Calu3 (cell line): ENCODE measurements around the gene DSE. TPM values are rescaled to one million over a fixed set of nuclear protein-coding genes. Genes with fewer than 3 reads are reported as not detected.

Source experiments
- BruUV-seq: library from RNA; stranded (reverse); fragments of 400-500 nt; replicated peaks from 2 replicates; lab custom pipeline; 2021; lab: Mats Ljungman, UMichigan
- CTCF ChIA-PET: fragments of 300-600 bp; sonication (Branson Sonifier 250); formaldehyde crosslinking; loops from one replicate; lab custom pipeline; 2022; ENCODE audit warnings: antibody characterized with exemption; lab: Charles Lee
- DNase-seq: peaks from one replicate; pipeline ENCODE4 v3.0.0; 2022
- H3K27ac Mint-ChIP-seq: one replicate; pipeline ENCODE4 v1.8.0; 2022; ENCODE audit warnings: mixed read lengths; ENCODE audit not compliant: unreplicated experiment
- H3K27me3 Mint-ChIP-seq: one replicate; pipeline ENCODE4 v1.8.0; 2022; ENCODE audit warnings: mixed read lengths; ENCODE audit not compliant: unreplicated experiment
- H3K36me3 Mint-ChIP-seq: one replicate; pipeline ENCODE4 v1.8.0; 2022; ENCODE audit warnings: mild to moderate bottlenecking, moderate library complexity, mixed read lengths; ENCODE audit not compliant: insufficient read depth, unreplicated experiment
- H3K4me1 Mint-ChIP-seq: one replicate; pipeline ENCODE4 v1.8.0; 2022; ENCODE audit warnings: mild to moderate bottlenecking, low read depth, mixed read lengths; ENCODE audit not compliant: unreplicated experiment
- H3K4me3 Mint-ChIP-seq: one replicate; pipeline ENCODE4 v1.8.0; 2022; ENCODE audit warnings: mild to moderate bottlenecking, low read depth, moderate library complexity, mixed read lengths; ENCODE audit not compliant: unreplicated experiment
- H3K9me3 Mint-ChIP-seq: one replicate; pipeline ENCODE4 v1.8.0; 2022; ENCODE audit warnings: low read depth, mixed read lengths; ENCODE audit not compliant: unreplicated experiment
- intact Hi-C: fragments of 100-400 bp; cut with micrococcal nuclease; formaldehyde crosslinking; loops from one replicate; pipeline ENCODE4 v1.10.0; 2022; ENCODE audit not compliant: unreplicated experiment
- total RNA-seq: library from RNA; stranded (reverse); gene quantifications from 2 replicates; pipeline ENCODE4 v1.2.3, GENCODE V29; 2022
- TF ChIP-seq, protein P1 (sequence below): fragments of 200-600 bp; IDR thresholded peaks from one replicate; pipeline ENCODE4 v1.8.0; 2022; ENCODE audit warnings: antibody characterized with exemption; ENCODE audit not compliant: unreplicated experiment

DSE gene
- total RNA-seq, 1 experiment from 2014 or later: 43.8 TPM

DNA sequence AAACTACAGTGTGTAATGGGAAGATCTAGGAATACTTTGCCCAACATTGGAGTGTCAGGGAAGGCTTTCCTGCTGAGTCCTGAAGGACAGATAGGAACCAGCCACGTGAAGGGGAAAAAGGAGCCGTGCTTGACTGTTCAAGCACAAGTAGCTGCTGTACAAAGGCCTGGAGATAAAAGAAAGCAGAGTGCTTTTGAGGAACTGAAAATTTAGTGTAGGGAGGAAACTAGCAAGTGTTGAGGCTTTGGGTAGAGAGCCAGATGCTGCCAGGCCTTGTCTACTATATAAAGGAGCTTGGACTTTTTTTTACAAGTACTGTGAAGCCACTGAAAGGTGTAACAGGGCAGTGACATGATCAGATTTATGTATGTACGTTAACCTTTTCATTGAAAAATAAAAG is 39.0 kb downstream of the DSE start:
- CTCF ChIA-PET: no interaction called here
- TF ChIP-seq, protein P1, sequence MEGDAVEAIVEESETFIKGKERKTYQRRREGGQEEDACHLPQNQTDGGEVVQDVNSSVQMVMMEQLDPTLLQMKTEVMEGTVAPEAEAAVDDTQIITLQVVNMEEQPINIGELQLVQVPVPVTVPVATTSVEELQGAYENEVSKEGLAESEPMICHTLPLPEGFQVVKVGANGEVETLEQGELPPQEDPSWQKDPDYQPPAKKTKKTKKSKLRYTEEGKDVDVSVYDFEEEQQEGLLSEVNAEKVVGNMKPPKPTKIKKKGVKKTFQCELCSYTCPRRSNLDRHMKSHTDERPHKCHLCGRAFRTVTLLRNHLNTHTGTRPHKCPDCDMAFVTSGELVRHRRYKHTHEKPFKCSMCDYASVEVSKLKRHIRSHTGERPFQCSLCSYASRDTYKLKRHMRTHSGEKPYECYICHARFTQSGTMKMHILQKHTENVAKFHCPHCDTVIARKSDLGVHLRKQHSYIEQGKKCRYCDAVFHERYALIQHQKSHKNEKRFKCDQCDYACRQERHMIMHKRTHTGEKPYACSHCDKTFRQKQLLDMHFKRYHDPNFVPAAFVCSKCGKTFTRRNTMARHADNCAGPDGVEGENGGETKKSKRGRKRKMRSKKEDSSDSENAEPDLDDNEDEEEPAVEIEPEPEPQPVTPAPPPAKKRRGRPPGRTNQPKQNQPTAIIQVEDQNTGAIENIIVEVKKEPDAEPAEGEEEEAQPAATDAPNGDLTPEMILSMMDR: no peak
- intact Hi-C loops: no loop called here
- BruUV-seq: no TSS peak
- H3K27ac Mint-ChIP-seq: no peak overlapping the region
- H3K4me3 Mint-ChIP-seq: no peak overlapping the region
- no peak for DNase-seq
- H3K4me1 Mint-ChIP-seq: peaks cover 15% of the 10 kb centered on the region
- H3K9me3 Mint-ChIP-seq: no peaks in the 10 kb centered on the region
- no peaks in the 10 kb centered on the region for H3K27me3 Mint-ChIP-seq
- no peaks in the 10 kb centered on the region for H3K36me3 Mint-ChIP-seq

DNA sequence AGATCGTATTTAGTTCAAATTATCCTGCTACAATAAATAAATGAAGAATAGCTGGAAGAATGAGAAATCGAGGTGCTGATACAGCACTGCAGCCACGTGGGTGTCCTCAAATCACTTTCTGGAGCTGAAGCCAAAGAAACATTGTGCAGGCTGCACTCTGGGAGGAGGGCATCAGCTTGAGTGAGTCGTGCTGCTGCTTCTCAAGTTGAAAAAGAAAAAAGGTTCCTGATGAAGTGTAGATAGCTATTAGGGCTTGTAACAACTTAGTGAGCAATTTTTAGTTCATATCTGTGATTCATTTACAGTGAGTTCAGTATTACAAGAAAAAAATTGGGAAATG is 40.5 kb downstream of the DSE start:
- CTCF ChIA-PET: interaction anchor here (1.2 kb wide), 1 partner anchor 35 kb away, joined by 3 read pairs; no protein-coding TSS in a partner anchor
- Mint-ChIP-seq H3K9me3 (no peaks in the 10 kb centered on the region), H3K27me3 (no peaks in the 10 kb centered on the region), H3K36me3 (no peaks in the 10 kb centered on the region), H3K4me1 (peaks cover 14% of the 10 kb centered on the region), H3K27ac (no peak overlapping the region), H3K4me3 (no peak overlapping the region)
- TF ChIP-seq, protein P1: no peak
- no peak for DNase-seq
- intact Hi-C loops: no loop called here
- BruUV-seq: no TSS peak

GRCh38 chr6:116412270-116412669 is 41.5 kb downstream of the DSE start:
- no peak overlapping the region for H3K27ac Mint-ChIP-seq
- TF ChIP-seq, protein P1: no peak
- CTCF ChIA-PET: no interaction called here
- no peak overlapping the region for H3K4me3 Mint-ChIP-seq
- no peak for DNase-seq
- no TSS peak for BruUV-seq
- peaks cover 9% of the 10 kb centered on the region for H3K4me1 Mint-ChIP-seq
- intact Hi-C loops: no loop called here
- no peaks in the 10 kb centered on the region for H3K36me3 Mint-ChIP-seq
- no peaks in the 10 kb centered on the region for H3K27me3 Mint-ChIP-seq
- no peaks in the 10 kb centered on the region for H3K9me3 Mint-ChIP-seq

- intact Hi-C loops: no loop called here
- H3K9me3 Mint-ChIP-seq: no peaks in the 10 kb centered on the region
- no peak for DNase-seq
- peaks cover 9% of the 10 kb centered on the region for H3K4me1 Mint-ChIP-seq
- CTCF ChIA-PET: no interaction called here
- no peaks in the 10 kb centered on the region for H3K27me3 Mint-ChIP-seq
- TF ChIP-seq, protein P1: no peak
- no peak overlapping the region for H3K4me3 Mint-ChIP-seq
- no TSS peak for BruUV-seq
- no peaks in the 10 kb centered on the region for H3K36me3 Mint-ChIP-seq
- no peak overlapping the region for H3K27ac Mint-ChIP-seq
Measured at GRCh38 chr6:116413357-116413756, 42.6 kb downstream of the DSE start.
